GM19468 (cell line): ENCODE measurements around the gene ANKRD33.
"Not testable (repeated sequence)": the region's sequence is repeated elsewhere in the genome, so short reads cannot be mapped to it uniquely, and the experiment has no call there.

ENCODE experiments used
- ATAC-seq: cut with Tn5 transposase; IDR thresholded peaks from one replicate; pipeline ENCODE4 v1.9.1; 2021; ENCODE audit warnings: mild to moderate bottlenecking, moderate library complexity, moderate number of reproducible peaks; ENCODE audit not compliant: unreplicated experiment; ENCODE audit errors: extremely low read depth

Gene ANKRD33

GRCh38 chr12:51873251-51873994 lies 14.5 kb upstream of the ANKRD33 start:
- ATAC-seq: no peak

- no peak for ATAC-seq
Measured at GRCh38 chr12:51874000-51874399, 13.9 kb upstream of the ANKRD33 start.

GRCh38 chr12:51874486-51874885 lies 13.4 kb upstream of the ANKRD33 start:
- ATAC-seq: no peak

GRCh38 chr12:51879102-51879501 lies 8.8 kb upstream of the ANKRD33 start:
- ATAC-seq: no peak

GRCh38 chr12:51883295-51883694 lies 4.6 kb upstream of the ANKRD33 start:
- ATAC-seq: no peak

- ATAC-seq: no peak
Measured at GRCh38 chr12:51883998-51884675, 3.8 kb upstream of the ANKRD33 start.

GRCh38 chr12:51884676-51885229 lies 3.1 kb upstream of the ANKRD33 start:
- ATAC-seq: no peak

GRCh38 chr12:51885294-51886020 lies 2.4 kb upstream of the ANKRD33 start:
- ATAC-seq: not testable (repeated sequence)

- no peak for ATAC-seq
Measured at GRCh38 chr12:51886021-51886710, 1.7 kb upstream of the ANKRD33 start.

GRCh38 chr12:51888316-51889215 lies 663 bp downstream of the ANKRD33 start:
- no peak for ATAC-seq

- no peak for ATAC-seq
Measured at GRCh38 chr12:51889216-51890132, 1.6 kb downstream of the ANKRD33 start.

GRCh38 chr12:51890133-51890464 lies 2.2 kb downstream of the ANKRD33 start:
- ATAC-seq: no peak

- no peak for ATAC-seq
Measured at GRCh38 chr12:51890511-51891171, 2.7 kb downstream of the ANKRD33 start.

- no peak for ATAC-seq
Measured at GRCh38 chr12:51891843-51892242, 3.9 kb downstream of the ANKRD33 start.

GRCh38 chr12:51893786-51894185 lies 5.9 kb downstream of the ANKRD33 start:
- ATAC-seq: no peak

- ATAC-seq: no peak
Measured at GRCh38 chr12:51895378-51896135, 7.7 kb downstream of the ANKRD33 start.

- no peak for ATAC-seq
Measured at GRCh38 chr12:51896236-51896635, 8.3 kb downstream of the ANKRD33 start.
